Mucosa of stomach (tissue), 1 donor: Measurements from ENCODE around the gene CEACAM16.
A peak's percentile ranks its signal among the peaks of the same experiment; 100 is the strongest.

Source experiments
- H3K27me3 ChIP-seq: one replicate; pipeline ENCODE4 v1.7.0; 2013; ENCODE audit warnings: mild to moderate bottlenecking, low read length; ENCODE audit not compliant: control insufficient read depth, insufficient read depth
- H3K36me3 ChIP-seq: one replicate; pipeline ENCODE4 v1.7.0; 2013; ENCODE audit warnings: low read length; ENCODE audit not compliant: control insufficient read depth, insufficient read depth
- H3K4me1 ChIP-seq: one replicate; pipeline ENCODE4 v1.7.0; 2013; ENCODE audit warnings: mild to moderate bottlenecking, low read length; ENCODE audit not compliant: control insufficient read depth, insufficient read depth
- H3K4me3 ChIP-seq: one replicate; pipeline ENCODE4 v1.7.0; 2013; ENCODE audit warnings: low read length
- H3K9ac ChIP-seq: one replicate; pipeline ENCODE4 v1.7.0; 2013; ENCODE audit warnings: mild to moderate bottlenecking, low read length, moderate library complexity
- H3K9me3 ChIP-seq: one replicate; pipeline ENCODE4 v1.7.0; 2013; ENCODE audit warnings: mild to moderate bottlenecking, low read length, moderate library complexity; ENCODE audit not compliant: control insufficient read depth
- donor health status: Pancreatic carcinoma.

CEACAM16 gene

DNA sequence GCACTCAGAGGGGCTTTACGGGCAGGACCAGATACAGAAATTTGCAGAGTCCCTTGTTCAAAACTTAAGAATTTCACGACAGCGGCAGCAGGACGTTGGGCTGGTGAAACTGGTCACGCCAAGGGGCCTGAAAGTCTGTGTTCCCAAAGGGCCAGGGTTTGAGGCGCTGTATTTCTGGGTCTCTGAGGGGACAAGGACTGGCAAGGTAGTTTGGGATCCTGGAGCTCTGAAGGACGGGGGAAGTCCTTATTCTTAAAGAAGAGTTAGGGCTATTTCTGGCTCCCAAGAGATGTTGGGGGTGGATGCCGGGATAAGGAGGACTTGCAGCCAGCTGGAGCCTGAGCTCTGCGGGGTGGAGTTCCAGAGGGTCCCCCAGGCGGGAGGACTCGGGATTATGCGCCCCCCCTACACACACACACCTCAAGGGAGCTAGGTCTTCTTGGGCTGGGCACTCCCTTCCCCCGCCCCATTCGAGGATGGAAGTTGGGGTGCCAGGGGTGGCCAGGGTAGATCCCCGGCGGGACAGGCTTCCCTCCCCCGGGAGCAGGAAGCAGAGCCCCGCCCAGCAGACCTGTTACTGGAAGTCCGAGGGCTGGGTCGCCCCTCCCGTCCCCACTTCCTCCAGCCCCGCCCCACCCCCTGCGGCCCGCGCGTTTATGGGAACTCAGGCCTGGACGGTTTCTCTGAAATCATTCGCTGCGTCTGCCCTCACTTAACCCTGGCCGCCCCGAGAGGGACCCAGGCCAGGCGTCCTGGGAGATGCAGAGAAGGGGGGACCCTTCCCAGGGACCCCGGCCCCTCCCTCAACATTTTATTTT lies 55.2 kb downstream of the CEACAM16 start:
- Histone ChIP-seq H3K4me1 (peaks cover 89% of the 10 kb centered on the region), H3K9me3 (no peaks in the 10 kb centered on the region), H3K36me3 (peaks cover 6% of the 10 kb centered on the region), H3K9ac (peak overlapping the region; percentile 91), H3K27me3 (no peaks in the 10 kb centered on the region), H3K4me3 (peak overlapping the region; percentile 55)

DNA sequence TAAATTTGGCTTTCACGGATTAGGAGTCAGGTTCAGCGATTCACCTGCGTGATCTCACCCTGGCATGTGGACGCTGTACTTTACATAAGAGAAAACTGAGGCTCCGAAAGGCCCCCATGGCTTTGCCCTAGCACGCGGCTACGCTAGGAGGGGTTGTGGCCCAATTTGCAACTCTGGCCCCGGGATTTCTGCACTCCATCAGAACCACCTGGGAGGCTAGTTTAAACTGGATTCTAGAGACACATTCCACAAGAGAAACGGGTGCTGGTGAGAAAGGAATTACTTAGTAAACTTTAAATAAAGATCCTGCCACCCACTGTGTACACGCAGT lies 55.8 kb downstream of the CEACAM16 start:
- Histone ChIP-seq H3K27me3 (no peaks in the 10 kb centered on the region), H3K9me3 (no peaks in the 10 kb centered on the region), H3K4me1 (peaks cover 87% of the 10 kb centered on the region), H3K4me3 (no peak overlapping the region), H3K9ac (peak overlapping the region; percentile 91), H3K36me3 (peaks cover 6% of the 10 kb centered on the region)

DNA sequence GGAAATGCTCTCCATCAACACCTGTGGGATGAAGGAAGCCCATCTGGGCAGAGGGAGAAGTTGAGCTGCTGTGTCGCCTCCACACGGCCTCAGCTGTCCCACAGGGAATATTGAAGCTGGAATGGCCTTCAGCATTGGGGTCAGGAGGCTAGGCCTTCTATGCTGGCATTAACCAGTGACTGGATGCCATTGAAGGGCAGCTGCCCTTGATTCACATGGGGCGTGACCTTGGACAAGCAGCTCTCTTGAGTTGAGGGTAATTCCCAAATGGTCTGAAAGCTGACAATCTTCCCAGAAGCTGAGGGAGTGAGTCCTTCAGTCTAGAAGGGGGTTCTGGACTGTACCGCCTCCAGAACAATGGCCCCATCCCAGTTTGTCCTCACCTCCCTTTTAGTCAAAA lies 56.3 kb downstream of the CEACAM16 start:
- Histone ChIP-seq H3K9ac (peak overlapping the region; percentile 91), H3K27me3 (no peaks in the 10 kb centered on the region), H3K9me3 (no peaks in the 10 kb centered on the region), H3K4me3 (no peak overlapping the region), H3K36me3 (peaks cover 6% of the 10 kb centered on the region), H3K4me1 (peaks cover 82% of the 10 kb centered on the region)

DNA sequence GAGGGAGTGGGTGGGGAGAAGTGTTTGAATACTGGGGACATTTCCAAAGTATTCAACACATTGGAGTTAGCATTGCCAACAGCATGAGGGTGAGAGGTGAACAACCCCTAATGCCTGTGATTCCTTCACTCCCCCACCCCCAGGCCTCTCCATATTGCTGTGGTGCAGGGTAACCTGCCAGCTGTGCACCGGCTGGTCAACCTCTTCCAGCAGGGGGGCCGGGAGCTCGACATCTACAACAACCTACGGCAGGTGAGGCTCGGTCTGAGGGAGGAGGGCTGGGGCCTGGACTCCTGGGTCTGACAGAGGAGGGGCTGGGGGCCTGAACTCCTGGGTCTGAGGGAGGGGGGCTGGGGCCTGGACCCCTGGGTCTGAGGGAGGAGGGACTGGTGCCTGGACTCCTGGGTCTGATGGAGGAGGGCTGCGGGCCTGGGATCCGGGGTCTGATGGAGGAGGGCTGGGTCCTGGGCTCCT lies 57.2 kb downstream of the CEACAM16 start:
- Histone ChIP-seq H3K9ac (peak overlapping the region; percentile 51), H3K27me3 (no peaks in the 10 kb centered on the region), H3K9me3 (no peaks in the 10 kb centered on the region), H3K36me3 (peaks cover 3% of the 10 kb centered on the region), H3K4me1 (peaks cover 73% of the 10 kb centered on the region), H3K4me3 (no peak overlapping the region)

DNA sequence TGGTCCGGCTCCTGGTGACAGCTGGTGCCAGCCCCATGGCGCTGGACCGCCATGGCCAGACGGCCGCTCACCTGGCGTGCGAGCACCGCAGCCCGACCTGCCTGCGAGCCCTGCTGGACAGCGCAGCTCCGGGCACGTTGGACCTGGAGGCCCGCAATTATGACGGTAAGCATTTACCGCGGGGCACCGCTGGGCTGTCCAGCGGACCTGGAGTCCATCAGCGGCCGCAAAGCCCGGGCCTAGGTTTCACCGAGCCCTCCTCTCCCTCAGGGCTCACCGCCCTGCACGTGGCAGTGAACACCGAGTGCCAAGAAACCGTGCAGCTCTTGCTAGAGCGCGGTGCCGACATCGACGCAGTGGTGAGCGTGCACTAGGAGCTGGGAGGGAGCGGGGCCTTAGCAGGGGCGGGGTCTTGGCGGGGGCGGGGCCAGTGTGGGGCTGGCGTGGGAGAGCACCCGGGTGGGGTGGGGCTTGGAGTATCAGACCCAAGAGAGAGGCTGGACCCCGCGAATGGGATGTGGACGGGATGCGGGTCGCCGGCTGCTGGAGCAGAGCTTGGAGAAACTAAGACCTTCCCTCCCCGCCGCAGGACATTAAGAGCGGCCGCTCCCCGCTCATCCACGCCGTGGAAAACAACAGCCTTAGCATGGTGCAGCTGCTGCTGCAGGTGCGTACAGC lies 58.2 kb downstream of the CEACAM16 start:
- no peaks in the 10 kb centered on the region for H3K27me3 ChIP-seq
- H3K9ac ChIP-seq, result peak overlapping the region; percentile 59
- H3K4me3 ChIP-seq, result no peak overlapping the region
- no peaks in the 10 kb centered on the region for H3K9me3 ChIP-seq
- H3K4me1 ChIP-seq, result peaks cover 64% of the 10 kb centered on the region
- H3K36me3 ChIP-seq, result no peaks in the 10 kb centered on the region

DNA sequence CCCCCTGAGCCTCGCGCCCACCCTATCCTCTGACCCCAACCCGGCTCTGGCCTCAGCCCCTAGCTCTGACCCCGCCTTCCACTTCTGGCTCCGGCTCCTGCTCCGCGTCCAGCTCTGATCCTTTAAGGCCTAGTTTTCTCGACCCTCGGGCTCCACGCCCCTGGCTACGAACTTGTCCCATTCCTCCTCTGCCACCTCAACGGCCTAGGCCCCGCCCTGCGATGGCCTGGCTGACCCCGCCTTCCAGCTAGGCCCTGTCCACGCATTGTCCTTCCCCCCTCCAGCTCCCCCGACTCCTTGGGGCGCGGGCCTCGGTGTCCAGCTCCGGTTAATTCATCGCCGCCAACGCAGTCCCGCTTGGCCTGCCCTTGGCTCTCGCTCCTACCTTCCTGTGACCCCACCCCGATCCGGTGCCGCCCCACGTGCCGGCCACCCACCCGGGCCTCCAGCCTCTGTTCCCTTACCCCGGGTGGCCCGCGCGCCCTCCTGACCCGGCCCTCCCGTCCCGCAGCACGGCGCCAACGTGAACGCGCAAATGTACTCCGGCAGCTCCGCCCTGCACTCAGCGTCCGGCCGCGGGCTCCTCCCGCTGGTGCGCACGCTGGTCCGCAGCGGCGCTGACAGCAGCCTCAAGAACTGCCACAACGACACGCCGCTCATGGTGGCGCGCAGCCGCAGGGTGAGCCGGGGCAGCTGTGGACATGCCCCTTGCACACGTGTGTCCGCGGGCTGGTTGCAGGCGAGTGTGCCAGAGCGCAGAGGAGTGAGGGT lies 59.0 kb downstream of the CEACAM16 start:
- H3K27me3 ChIP-seq, result no peaks in the 10 kb centered on the region
- H3K4me1 ChIP-seq, result peaks cover 56% of the 10 kb centered on the region
- no peaks in the 10 kb centered on the region for H3K36me3 ChIP-seq
- no peak overlapping the region for H3K4me3 ChIP-seq
- peak overlapping the region; percentile 59 for H3K9ac ChIP-seq
- H3K9me3 ChIP-seq, result no peaks in the 10 kb centered on the region

DNA sequence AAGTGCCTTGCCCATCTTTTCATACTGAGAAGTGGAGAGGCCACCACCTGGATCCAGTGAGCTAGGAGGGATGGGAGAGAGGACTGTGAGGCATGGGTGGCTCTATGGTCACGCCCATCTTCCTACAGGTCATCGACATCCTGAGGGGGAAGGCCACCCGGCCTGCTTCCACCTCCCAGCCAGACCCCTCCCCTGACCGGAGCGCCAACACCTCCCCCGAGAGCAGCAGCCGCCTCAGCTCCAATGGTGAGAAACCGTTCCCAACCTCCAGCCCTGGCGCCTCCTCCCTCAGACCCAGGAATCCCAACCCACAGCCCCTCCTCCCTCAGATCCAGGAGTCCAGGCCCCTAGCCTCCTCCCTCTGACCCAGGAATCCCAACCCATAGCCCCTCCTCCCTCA lies 59.6 kb downstream of the CEACAM16 start:
- H3K36me3 ChIP-seq, result no peaks in the 10 kb centered on the region
- peak overlapping the region; percentile 18 for H3K9ac ChIP-seq
- H3K4me3 ChIP-seq, result no peak overlapping the region
- peaks cover 52% of the 10 kb centered on the region for H3K4me1 ChIP-seq
- H3K27me3 ChIP-seq, result no peaks in the 10 kb centered on the region
- H3K9me3 ChIP-seq, result no peaks in the 10 kb centered on the region

DNA sequence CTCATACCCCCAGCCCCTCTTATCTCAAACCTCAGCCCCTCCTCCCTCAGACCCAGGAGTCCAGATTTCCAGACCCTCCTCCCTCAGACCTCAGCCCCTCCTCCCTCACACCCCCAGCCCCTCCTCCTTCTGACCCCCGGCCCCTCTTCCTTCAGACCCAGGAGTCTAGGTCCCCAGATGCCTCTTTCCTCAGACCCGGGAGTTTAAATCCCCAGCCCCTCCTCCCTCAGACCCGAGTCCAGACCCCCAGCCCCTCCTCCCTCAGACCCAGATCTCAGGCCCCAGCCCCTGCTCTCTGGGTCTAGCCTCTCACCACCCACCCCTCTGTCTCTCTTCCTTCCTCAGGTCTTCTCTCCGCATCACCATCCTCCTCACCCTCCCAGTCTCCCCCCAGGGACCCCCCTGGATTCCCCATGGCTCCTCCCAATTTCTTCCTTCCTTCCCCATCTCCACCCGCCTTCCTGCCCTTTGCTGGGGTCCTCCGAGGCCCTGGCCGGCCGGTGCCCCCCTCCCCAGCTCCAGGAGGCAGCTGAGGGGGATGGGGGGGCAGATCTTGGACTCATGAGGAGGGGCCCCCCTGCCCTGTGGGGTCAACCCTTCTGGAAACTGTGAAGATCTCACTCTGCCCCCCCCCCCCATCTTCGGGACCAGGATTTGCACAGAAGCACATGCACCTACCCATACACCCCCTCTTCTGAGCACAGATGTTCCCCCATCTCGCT lies 60.3 kb downstream of the CEACAM16 start:
- no peaks in the 10 kb centered on the region for H3K9me3 ChIP-seq
- H3K36me3 ChIP-seq, result no peaks in the 10 kb centered on the region
- H3K4me1 ChIP-seq, result peaks cover 52% of the 10 kb centered on the region
- no peaks in the 10 kb centered on the region for H3K27me3 ChIP-seq
- H3K9ac ChIP-seq, result no peak overlapping the region
- no peak overlapping the region for H3K4me3 ChIP-seq
